Esophagus (tissue), 2 donors: ENCODE data around the gene DNAI1. TPM values are rescaled to one million over a fixed set of nuclear protein-coding genes. Genes with fewer than 3 reads are reported as not detected.
"Not testable (repeated sequence)": the region's sequence is repeated elsewhere in the genome, so short reads cannot be mapped to it uniquely, and the experiment has no call there.

Experiments
- H3K27ac ChIP-seq, 2 donors: one replicate each; pipeline ENCODE4 v1.5.1; 2013; ENCODE audit warnings: low read depth in 2 of 2, mild to moderate bottlenecking in 2 of 2, inconsistent platforms in 1 of 2, low read length in 1 of 2, moderate library complexity in 1 of 2
- H3K27me3 ChIP-seq, 2 donors: one replicate each; pipeline ENCODE4 v1.6.1; 2013; ENCODE audit warnings: low read length in 2 of 2, control low read depth in 1 of 2, mild to moderate bottlenecking in 1 of 2; ENCODE audit not compliant: insufficient read depth in 2 of 2, control insufficient read depth in 1 of 2
- H3K36me3 ChIP-seq, 2 donors: one replicate each; pipeline ENCODE4 v1.6.1; 2013; ENCODE audit warnings: low read length in 1 of 2; ENCODE audit not compliant: control insufficient read depth in 2 of 2, insufficient read depth in 2 of 2
- H3K4me1 ChIP-seq, 2 donors: one replicate each; pipeline ENCODE4 v1.6.1; 2013; ENCODE audit warnings: low read length in 1 of 2; ENCODE audit not compliant: control insufficient read depth in 2 of 2, insufficient read depth in 2 of 2
- H3K4me3 ChIP-seq, 2 donors: one replicate each; pipeline ENCODE4 v1.5.1; 2013; ENCODE audit warnings: low read length in 2 of 2, mild to moderate bottlenecking in 2 of 2, low read depth in 1 of 2, moderate library complexity in 1 of 2
- H3K9me3 ChIP-seq, 2 donors: one replicate each; pipeline ENCODE4 v1.6.1; 2013; ENCODE audit warnings: mild to moderate bottlenecking in 2 of 2, low read depth in 1 of 2, low read length in 1 of 2, moderate library complexity in 1 of 2; ENCODE audit not compliant: control insufficient read depth in 2 of 2, insufficient read depth in 1 of 2
- WGBS, 2 donors: extraction: QIAGEN DNeasy Blood & Tissue Kit; methylation state at CpG; one replicate each; pipeline ENCODE4 v1.1.7; 2013; 5-methylcytosine and 5-hydroxymethylcytosine counted together
- polyA plus RNA-seq, 2 donors: library from polyadenylated mRNA; stranded (reverse); fragments of 200-250 nt; gene quantifications; one replicate each; pipeline ENCODE4 v1.2.3, GENCODE V29; 2013
- donor health status: healthy with polysubstance abuse.
- donor health status: Bipolar disorder and iron deficiency.

DNAI1 gene
- polyA plus RNA-seq, 2 donors = not detected

DNA sequence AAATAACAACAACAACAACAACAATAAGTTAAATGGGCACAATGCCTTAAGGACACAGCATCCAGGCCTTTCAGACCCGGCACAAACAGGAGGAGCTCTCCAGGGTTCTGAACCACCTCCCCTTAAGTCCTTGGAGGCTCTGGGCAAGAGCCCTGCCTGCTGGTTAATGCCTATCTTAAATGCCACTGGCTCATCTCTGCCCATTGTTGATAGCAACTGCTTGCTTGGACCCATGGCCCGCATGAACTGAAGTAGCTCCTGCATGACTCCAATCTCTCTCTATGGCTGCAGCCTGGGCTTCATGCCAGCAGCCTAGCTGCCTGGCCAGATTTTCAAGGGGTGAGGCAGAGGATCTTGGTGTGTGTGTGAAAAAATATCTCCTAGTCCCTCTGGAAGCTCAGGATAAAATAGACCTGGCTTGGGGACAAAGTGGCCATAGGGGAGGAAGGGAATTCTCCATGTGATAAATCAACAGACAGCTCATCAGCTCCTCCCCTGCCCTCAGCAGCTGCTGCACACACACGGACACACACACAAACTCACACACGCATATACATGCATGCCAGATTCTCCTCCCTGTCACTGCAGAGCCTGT, 27.7 kb upstream of the DNAI1 start:
- 19 to 28% methylated on average over 4 of the region's 4 CpGs for WGBS, 2 donors

DNA sequence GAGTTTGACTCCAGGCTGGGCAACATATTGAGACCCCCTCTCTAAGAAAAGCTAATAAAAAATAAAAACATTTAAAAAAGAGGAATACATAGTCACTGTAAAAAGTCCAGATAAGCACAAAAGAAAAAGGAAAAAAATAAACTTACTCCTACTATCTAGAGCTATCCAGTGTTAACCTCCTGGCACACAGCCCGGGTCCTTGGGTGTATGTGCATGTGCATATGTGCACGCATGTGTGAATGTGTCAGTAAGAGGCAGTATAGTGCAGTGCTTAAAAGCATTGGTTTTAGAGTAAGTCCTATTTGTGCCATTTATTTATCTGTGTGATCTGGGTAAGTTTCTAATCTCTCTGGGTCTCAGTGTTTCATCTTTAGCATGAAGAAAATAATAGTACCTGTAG, 26.9 kb upstream of the DNAI1 start:
- 61 to 78% methylated on average over 2 of the region's 2 CpGs for WGBS, 2 donors
- H3K27ac ChIP-seq = no peak overlapping the region
- H3K4me3 ChIP-seq = no peak overlapping the region
- H3K27me3 ChIP-seq = no peaks in the 10 kb centered on the region
- no peaks in the 10 kb centered on the region for H3K36me3 ChIP-seq
- no peaks in the 10 kb centered on the region for H3K9me3 ChIP-seq
- peaks cover 0 to 4% of the 10 kb centered on the region in 2 donors for H3K4me1 ChIP-seq

More for the DNA sequence above, 27.7 kb upstream of the DNAI1 start:
- Histone ChIP-seq H3K36me3 (no peaks in the 10 kb centered on the region), H3K4me1 (peaks cover 0 to 4% of the 10 kb centered on the region in 2 donors), H3K27ac (no peak overlapping the region), H3K4me3 (no peak overlapping the region), H3K9me3 (no peaks in the 10 kb centered on the region), H3K27me3 (no peaks in the 10 kb centered on the region)

DNA sequence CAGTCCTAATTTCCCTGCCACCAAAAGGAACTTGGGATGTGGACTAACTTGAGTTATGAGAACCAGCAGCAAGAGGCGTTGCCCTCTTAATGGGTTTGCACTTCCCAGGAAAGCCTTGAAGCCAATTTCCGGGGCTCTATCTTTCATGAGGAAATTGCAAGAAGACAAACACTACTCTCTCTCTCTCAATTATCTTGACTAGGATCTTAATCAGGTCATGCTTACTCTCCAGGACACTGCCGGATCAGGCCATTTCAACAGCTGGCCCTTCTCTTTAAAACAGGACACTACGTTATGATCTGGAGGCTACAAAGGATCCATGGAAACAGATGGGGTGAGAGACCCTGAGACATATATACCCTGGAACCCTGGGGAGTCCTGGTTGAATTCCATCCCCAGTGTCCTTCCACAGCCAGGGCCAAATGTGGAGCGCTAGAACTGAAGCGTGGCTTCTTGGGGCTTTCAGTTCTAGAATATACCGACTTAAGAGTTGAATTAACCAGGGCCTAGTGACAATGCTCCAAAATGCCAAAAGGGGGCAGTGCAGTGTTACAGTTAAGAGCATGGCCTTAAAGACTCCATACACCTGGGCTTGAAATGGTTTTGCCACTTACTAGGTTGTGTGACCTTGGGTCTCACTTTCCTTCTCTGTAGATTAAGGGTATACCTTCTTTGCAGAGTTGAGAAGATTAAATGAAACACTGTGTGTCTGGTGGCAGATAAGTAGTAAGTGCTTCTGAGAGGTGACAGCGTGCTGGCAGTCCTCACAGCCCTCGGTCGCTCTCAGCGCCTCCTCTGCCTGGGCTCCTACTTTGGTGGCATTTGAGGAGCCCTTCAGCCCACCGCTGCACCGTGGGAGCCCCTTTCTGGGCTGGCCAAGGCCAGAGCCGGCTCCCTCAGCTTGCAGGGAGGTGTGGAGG, 21.3 kb upstream of the DNAI1 start:
- no peaks in the 10 kb centered on the region for H3K36me3 ChIP-seq
- WGBS, 2 donors = 75 to 79% methylated on average over 12 to 14 of the region's 14 CpGs

DNA sequence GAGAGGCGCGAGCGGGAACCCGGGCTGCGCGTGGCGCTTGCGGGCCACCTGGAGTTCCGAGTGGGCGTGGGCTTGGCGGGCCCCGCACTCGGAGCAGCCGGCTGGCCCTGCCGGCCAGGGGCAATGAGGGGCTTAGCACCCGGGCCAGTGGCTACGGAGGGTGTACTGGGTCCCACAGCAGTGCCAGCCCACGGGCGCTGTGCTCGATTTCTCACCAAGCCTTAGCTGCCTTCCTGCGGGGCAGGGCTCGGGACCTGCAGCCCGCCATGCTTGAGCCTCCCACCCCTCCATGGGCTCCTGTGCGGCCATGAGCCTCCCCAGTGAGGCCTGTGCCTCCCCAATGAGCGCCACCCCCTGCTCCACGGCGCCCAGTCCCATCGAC, 20.7 kb upstream of the DNAI1 start:
- not testable (repeated sequence) for H3K27me3 ChIP-seq, H3K4me1 ChIP-seq, H3K9me3 ChIP-seq, H3K36me3 ChIP-seq, H3K27ac ChIP-seq, H3K4me3 ChIP-seq
- WGBS, 2 donors = 94 to 95% methylated on average over 27 to 28 of the region's 28 CpGs

More for the DNA sequence above, 21.3 kb upstream of the DNAI1 start:
- H3K27ac ChIP-seq = no peak overlapping the region
- no peak overlapping the region for H3K4me3 ChIP-seq
- H3K9me3 ChIP-seq = no peaks in the 10 kb centered on the region
- no peaks in the 10 kb centered on the region for H3K27me3 ChIP-seq
- no peaks in the 10 kb centered on the region for H3K4me1 ChIP-seq

DNA sequence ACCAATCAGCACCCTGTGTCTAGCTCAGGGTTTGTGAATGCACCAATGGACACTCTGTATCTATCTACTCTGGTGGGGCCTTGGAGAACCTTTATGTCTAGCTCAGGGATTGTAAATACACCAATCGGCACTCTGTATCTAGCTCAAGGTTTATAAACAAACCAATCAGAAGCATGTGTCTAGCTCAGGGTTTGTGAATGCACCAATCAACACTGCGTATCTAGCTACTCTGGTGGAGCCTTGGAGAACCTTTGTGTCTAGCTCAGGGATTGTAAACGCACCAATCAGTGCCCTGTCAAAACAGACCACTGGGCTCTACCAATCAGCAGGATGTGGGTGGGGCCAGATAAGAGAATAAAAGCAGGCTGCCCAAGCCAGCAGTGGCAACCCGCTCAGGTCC, 20.1 kb upstream of the DNAI1 start:
- 86 to 95% methylated on average over 4 of the region's 4 CpGs for WGBS, 2 donors
- H3K4me3 ChIP-seq, H3K4me1 ChIP-seq, H3K36me3 ChIP-seq, H3K9me3 ChIP-seq, H3K27me3 ChIP-seq, H3K27ac ChIP-seq: not testable (repeated sequence)

DNA sequence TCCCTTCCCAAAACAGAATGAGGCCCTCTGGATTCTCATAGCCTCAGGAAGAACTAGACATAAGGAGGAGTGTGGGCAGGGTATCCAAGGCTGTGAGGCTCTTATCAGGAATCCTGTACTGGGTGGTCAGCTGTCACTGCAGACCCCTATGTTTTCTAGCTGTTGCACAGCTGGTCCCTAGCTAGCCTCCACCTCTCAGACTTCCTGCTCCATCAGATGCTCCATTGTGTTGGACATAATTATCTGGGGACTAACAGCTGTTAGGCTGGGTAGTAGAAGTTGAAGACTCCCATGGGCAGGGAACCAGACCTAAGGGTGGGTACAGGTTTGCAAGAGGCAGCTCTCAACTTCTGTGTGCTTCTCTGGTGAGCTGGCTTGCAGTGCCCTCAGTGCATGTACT, 18.6 kb upstream of the DNAI1 start:
- Histone ChIP-seq H3K27ac (no peak overlapping the region), H3K36me3 (no peaks in the 10 kb centered on the region), H3K4me3 (no peak overlapping the region)

DNA sequence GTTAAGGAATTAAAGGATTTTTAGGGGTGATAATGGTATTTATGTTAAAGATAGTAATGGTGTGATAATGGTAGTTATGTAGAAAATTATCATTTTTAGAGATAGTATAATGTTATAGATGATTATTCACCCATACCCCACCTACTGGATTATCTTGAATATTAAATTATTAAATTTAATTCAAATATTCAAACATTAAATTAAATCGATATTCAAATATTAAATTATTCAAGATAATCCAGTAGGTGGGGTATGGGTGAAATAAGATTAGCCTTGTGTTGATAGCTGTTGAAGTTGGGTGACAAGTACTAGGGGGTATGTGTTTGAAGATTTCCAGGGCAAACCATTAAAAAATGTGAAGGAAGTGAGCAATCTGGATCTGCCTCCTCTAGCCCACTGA, 15.8 kb upstream of the DNAI1 start:
- Histone ChIP-seq H3K4me1 (no peaks in the 10 kb centered on the region), H3K36me3 (no peaks in the 10 kb centered on the region), H3K4me3 (no peak overlapping the region), H3K9me3 (no peaks in the 10 kb centered on the region), H3K27ac (no peak overlapping the region), H3K27me3 (no peaks in the 10 kb centered on the region)
- WGBS, 2 donors = 98 to 100% methylated on average over 1 of the region's 1 CpG

More for the DNA sequence above, 18.6 kb upstream of the DNAI1 start:
- Histone ChIP-seq H3K9me3 (no peaks in the 10 kb centered on the region), H3K4me1 (no peaks in the 10 kb centered on the region), H3K27me3 (no peaks in the 10 kb centered on the region)

DNA sequence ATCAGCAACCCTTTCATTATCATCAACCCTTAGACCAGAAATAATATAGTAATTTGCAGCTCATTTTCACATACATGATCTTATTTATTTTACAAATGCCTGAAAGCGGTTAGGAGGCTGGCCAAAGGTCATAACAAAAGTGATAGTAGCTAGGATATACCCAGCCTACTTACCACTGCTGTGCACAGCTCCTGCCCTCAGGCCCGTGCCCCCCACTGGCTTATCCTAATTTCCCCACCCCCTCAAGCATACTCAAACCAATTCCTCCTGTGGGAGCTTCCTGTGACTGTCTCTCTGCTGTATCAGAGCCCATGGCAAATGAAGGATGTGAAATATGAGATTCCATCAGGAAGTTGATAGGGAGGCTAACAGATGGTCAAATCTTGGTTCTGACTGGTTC, 15.1 kb upstream of the DNAI1 start:
- no peaks in the 10 kb centered on the region for H3K27me3 ChIP-seq
- WGBS, 2 donors = 55 to 68% methylated on average over 2 of the region's 2 CpGs
- no peak overlapping the region for H3K27ac ChIP-seq
- H3K9me3 ChIP-seq = no peaks in the 10 kb centered on the region
- no peaks in the 10 kb centered on the region for H3K4me1 ChIP-seq
- H3K36me3 ChIP-seq = no peaks in the 10 kb centered on the region
- H3K4me3 ChIP-seq = no peak overlapping the region

DNA sequence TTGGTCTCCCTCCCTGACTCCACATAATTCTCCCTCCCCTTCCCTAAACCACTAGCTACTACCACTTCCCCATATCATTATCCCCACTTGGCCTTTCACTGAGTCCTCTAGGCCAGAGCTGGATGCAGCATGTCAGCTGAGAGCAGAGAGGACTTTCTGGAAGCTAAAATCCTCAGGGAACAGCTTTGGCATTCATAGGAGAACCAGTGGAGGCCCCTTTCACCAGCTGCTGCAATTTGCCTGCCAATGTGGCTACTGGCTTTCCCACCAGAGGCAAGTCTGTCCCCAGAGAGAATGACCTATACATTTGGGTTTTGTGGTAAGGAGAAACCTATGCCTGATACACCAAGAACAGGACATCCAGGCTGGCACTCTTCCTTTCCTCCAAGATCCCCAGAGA, 14.6 kb upstream of the DNAI1 start:
- Histone ChIP-seq H3K27me3 (no peaks in the 10 kb centered on the region), H3K4me1 (no peaks in the 10 kb centered on the region), H3K27ac (no peak overlapping the region), H3K36me3 (no peaks in the 10 kb centered on the region), H3K9me3 (no peaks in the 10 kb centered on the region), H3K4me3 (no peak overlapping the region)

DNA sequence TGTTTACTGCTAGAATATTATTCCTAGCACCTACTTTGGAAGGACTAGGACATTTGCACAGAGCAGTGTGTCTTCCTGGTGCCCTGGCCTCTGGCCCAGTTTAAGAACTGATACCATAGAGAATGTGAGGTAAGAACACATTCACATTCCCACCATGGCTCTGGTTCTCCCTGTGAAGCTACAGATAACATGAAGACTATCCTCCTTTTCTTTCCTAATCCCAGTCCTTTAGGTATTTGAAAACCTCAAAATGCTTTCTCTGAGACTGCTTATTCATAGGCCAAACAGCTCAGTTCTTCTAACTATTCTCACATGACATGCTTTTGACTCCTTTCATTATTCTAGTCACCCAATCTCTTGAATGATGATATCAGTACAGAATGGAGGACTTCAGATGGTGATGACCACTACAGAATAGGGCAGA, 12.1 kb upstream of the DNAI1 start:
- Histone ChIP-seq H3K27ac (no peak overlapping the region), H3K36me3 (no peaks in the 10 kb centered on the region), H3K4me3 (no peak overlapping the region), H3K9me3 (no peaks in the 10 kb centered on the region), H3K4me1 (peaks cover 2 to 3% of the 10 kb centered on the region in 2 donors), H3K27me3 (no peaks in the 10 kb centered on the region)
